Activated T-cell treated with anti-CD3 and anti-CD28 coated beads, Interleukin-2, amount 50 U/mL, for 24 hours (primary cell): ENCODE measurements around the gene ATP5F1A.
"Not testable (repeated sequence)": the region's sequence is repeated elsewhere in the genome, so short reads cannot be mapped to it uniquely, and the experiment has no call there.

ENCODE experiments used
- DNase-seq: peaks from one replicate; pipeline ENCODE4 v3.0.0-alpha.2; 2020
- H3K27ac Mint-ChIP-seq: 2 replicates; pipeline ENCODE4 v1.8.0; 2020; ENCODE audit warnings: mild to moderate bottlenecking, mixed read lengths
- H3K27me3 Mint-ChIP-seq: 2 replicates; pipeline ENCODE4 v1.8.0; 2020; ENCODE audit warnings: mixed read lengths
- H3K36me3 Mint-ChIP-seq: 2 replicates; pipeline ENCODE4 v1.8.0; 2020; ENCODE audit warnings: low read depth, mixed read lengths
- H3K4me1 Mint-ChIP-seq: 2 replicates; pipeline ENCODE4 v1.8.0; 2020; ENCODE audit warnings: low read depth, mixed read lengths
- H3K4me3 Mint-ChIP-seq: 2 replicates; pipeline ENCODE4 v1.8.0; 2020; ENCODE audit warnings: mild to moderate bottlenecking, moderate library complexity, mixed read lengths
- H3K9me3 Mint-ChIP-seq: 2 replicates; pipeline ENCODE4 v1.8.0; 2020; ENCODE audit warnings: mixed read lengths

The ATP5F1A gene

GRCh38 chr18:46097801-46098615 lies at the start of gene ATP5F1A:
TSS of gene ATP5F1A (minus strand) at chr18:46098296. CDS start at chr18:46098231, 65 bp downstream.
- Mint-ChIP-seq H3K9me3 (no peaks in the 10 kb centered on the region), H3K27me3 (no peaks in the 10 kb centered on the region), H3K4me3 (peak within 1 kb of the TSS; percentile 98), H3K27ac (peak within 1 kb of the TSS; percentile 96), H3K36me3 (peaks cover 46% of the 10 kb centered on the region), H3K4me1 (peaks cover 31% of the 10 kb centered on the region)
- peak; percentile 90 for DNase-seq

GRCh38 chr18:46141199-46141598 lies 43.1 kb upstream of the ATP5F1A start:
- Mint-ChIP-seq H3K4me3 (no peak overlapping the region), H3K27ac (no peak overlapping the region), H3K9me3 (no peaks in the 10 kb centered on the region), H3K27me3 (no peaks in the 10 kb centered on the region), H3K4me1 (no peaks in the 10 kb centered on the region), H3K36me3 (no peaks in the 10 kb centered on the region)
- no peak for DNase-seq

GRCh38 chr18:46140173-46140572 lies 42.1 kb upstream of the ATP5F1A start:
- Mint-ChIP-seq H3K4me1 (no peaks in the 10 kb centered on the region), H3K36me3 (no peaks in the 10 kb centered on the region), H3K27ac (no peak overlapping the region), H3K9me3 (no peaks in the 10 kb centered on the region), H3K27me3 (no peaks in the 10 kb centered on the region), H3K4me3 (no peak overlapping the region)
- DNase-seq = no peak

GRCh38 chr18:46134920-46135675 lies 37.0 kb upstream of the ATP5F1A start:
- Mint-ChIP-seq H3K9me3 (no peaks in the 10 kb centered on the region), H3K36me3 (peaks cover 11% of the 10 kb centered on the region), H3K4me1 (no peaks in the 10 kb centered on the region), H3K27ac (no peak overlapping the region), H3K4me3 (no peak overlapping the region), H3K27me3 (no peaks in the 10 kb centered on the region)
- no peak for DNase-seq

GRCh38 chr18:46133534-46133933 lies 35.4 kb upstream of the ATP5F1A start:
- Mint-ChIP-seq H3K27me3 (no peaks in the 10 kb centered on the region), H3K4me1 (no peaks in the 10 kb centered on the region), H3K4me3 (no peak overlapping the region), H3K27ac (no peak overlapping the region), H3K36me3 (peaks cover 26% of the 10 kb centered on the region), H3K9me3 (no peaks in the 10 kb centered on the region)
- DNase-seq = no peak

- not testable (repeated sequence) for H3K27me3 Mint-ChIP-seq
Measured at GRCh38 chr18:46130549-46130948, 32.5 kb upstream of the ATP5F1A start.

GRCh38 chr18:46130061-46130460 lies 32.0 kb upstream of the ATP5F1A start:
- Mint-ChIP-seq H3K27me3 (no peaks in the 10 kb centered on the region), H3K36me3 (peaks cover 58% of the 10 kb centered on the region), H3K4me3 (no peak overlapping the region), H3K27ac (no peak overlapping the region), H3K4me1 (no peaks in the 10 kb centered on the region), H3K9me3 (no peaks in the 10 kb centered on the region)
- DNase-seq = no peak

More at GRCh38 chr18:46130549-46130948, 32.5 kb upstream of the ATP5F1A start:
- H3K27ac Mint-ChIP-seq, DNase-seq, H3K4me3 Mint-ChIP-seq, H3K9me3 Mint-ChIP-seq, H3K4me1 Mint-ChIP-seq: not testable (repeated sequence)
- H3K36me3 Mint-ChIP-seq = peaks cover 54% of the 10 kb centered on the region

GRCh38 chr18:46126625-46127024 lies 28.5 kb upstream of the ATP5F1A start:
- not testable (repeated sequence) for H3K9me3 Mint-ChIP-seq, H3K4me1 Mint-ChIP-seq, H3K27ac Mint-ChIP-seq, DNase-seq, H3K27me3 Mint-ChIP-seq, H3K4me3 Mint-ChIP-seq
- peaks cover 85% of the 10 kb centered on the region for H3K36me3 Mint-ChIP-seq

GRCh38 chr18:46113751-46114150 lies 15.7 kb upstream of the ATP5F1A start:
- peaks cover 12% of the 10 kb centered on the region for H3K4me1 Mint-ChIP-seq
- no peak for DNase-seq
- no peak overlapping the region for H3K27ac Mint-ChIP-seq
- H3K27me3 Mint-ChIP-seq = no peaks in the 10 kb centered on the region
- no peaks in the 10 kb centered on the region for H3K9me3 Mint-ChIP-seq
- H3K4me3 Mint-ChIP-seq = no peak overlapping the region
- peaks cover 76% of the 10 kb centered on the region for H3K36me3 Mint-ChIP-seq

GRCh38 chr18:46110406-46110805 lies 12.3 kb upstream of the ATP5F1A start:
- Mint-ChIP-seq H3K27me3 (no peaks in the 10 kb centered on the region), H3K36me3 (peaks cover 75% of the 10 kb centered on the region), H3K9me3 (no peaks in the 10 kb centered on the region), H3K4me3 (no peak overlapping the region), H3K27ac (no peak overlapping the region), H3K4me1 (peaks cover 27% of the 10 kb centered on the region)
- no peak for DNase-seq

- Mint-ChIP-seq H3K4me1 (peaks cover 32% of the 10 kb centered on the region), H3K4me3 (no peak overlapping the region), H3K27me3 (no peaks in the 10 kb centered on the region), H3K36me3 (peaks cover 74% of the 10 kb centered on the region), H3K9me3 (no peaks in the 10 kb centered on the region), H3K27ac (peak overlapping the region; percentile 71)
- DNase-seq = no peak
Measured at GRCh38 chr18:46109386-46109785, 11.3 kb upstream of the ATP5F1A start.

GRCh38 chr18:46104128-46104911 lies 6.2 kb upstream of the ATP5F1A start, which contains the start of gene HAUS1:
TSS of gene HAUS1 (plus strand) at chr18:46104385. CDS start at chr18:46104412, 27 bp downstream.
- H3K27ac Mint-ChIP-seq = peak within 1 kb of the TSS; percentile 97
- H3K4me1 Mint-ChIP-seq = peaks cover 31% of the 10 kb centered on the region
- no peaks in the 10 kb centered on the region for H3K9me3 Mint-ChIP-seq
- no peaks in the 10 kb centered on the region for H3K27me3 Mint-ChIP-seq
- DNase-seq = peak; percentile 90
- H3K36me3 Mint-ChIP-seq = peaks cover 45% of the 10 kb centered on the region
- peak within 1 kb of the TSS; percentile 96 for H3K4me3 Mint-ChIP-seq

- H3K4me3 Mint-ChIP-seq = no peak overlapping the region
- H3K27me3 Mint-ChIP-seq = no peaks in the 10 kb centered on the region
- DNase-seq = no peak
- H3K36me3 Mint-ChIP-seq = peaks cover 37% of the 10 kb centered on the region
- H3K9me3 Mint-ChIP-seq = no peaks in the 10 kb centered on the region
- no peak overlapping the region for H3K27ac Mint-ChIP-seq
- peaks cover 29% of the 10 kb centered on the region for H3K4me1 Mint-ChIP-seq
Measured at GRCh38 chr18:46099463-46099862, 1.4 kb upstream of the ATP5F1A start.

- peak; percentile 82 for DNase-seq
- Mint-ChIP-seq H3K27me3 (no peaks in the 10 kb centered on the region), H3K27ac (peak overlapping the region; percentile 96)
Measured at GRCh38 chr18:46098616-46098933, 479 bp upstream of the ATP5F1A start.

More at GRCh38 chr18:46098616-46098933, 479 bp upstream of the ATP5F1A start:
- peaks cover 28% of the 10 kb centered on the region for H3K4me1 Mint-ChIP-seq
- no peaks in the 10 kb centered on the region for H3K9me3 Mint-ChIP-seq
- peak overlapping the region; percentile 98 for H3K4me3 Mint-ChIP-seq
- peaks cover 40% of the 10 kb centered on the region for H3K36me3 Mint-ChIP-seq
